GM23338 (cell line): ENCODE measurements around the gene TGIF1. TPM values are rescaled to one million over a fixed set of nuclear protein-coding genes. Genes with fewer than 3 reads are reported as not detected.
A peak's percentile ranks its signal among the peaks of the same experiment; 100 is the strongest.

ENCODE experiments used
- ATAC-seq: fragments of 200-7000 bp; cut with Tn5 transposase; 3 replicates; pipeline ENCODE4 v1.9.1; 2020
- DNase-seq: peaks from one replicate; pipeline ENCODE4 v3.0.0-alpha.2; 2015; ENCODE audit warnings: low spot score
- H2AFZ ChIP-seq: fragments of 200-600 bp; sonication (generic); 2 replicates; pipeline ENCODE4 v1.8.0; 2016; ENCODE audit warnings: antibody characterized with exemption, mild to moderate bottlenecking, moderate library complexity
- H3F3A ChIP-seq: fragments of 200-600 bp; sonication (generic); replicated peaks from 2 replicates; pipeline ENCODE4 v1.8.0; 2017; ENCODE audit warnings: antibody characterized with exemption, mixed run types, low read depth
- H3K27ac ChIP-seq: fragments of 200-600 bp; sonication (generic); 2 replicates; pipeline ENCODE4 v1.6.1; 2016; ENCODE audit warnings: low read depth
- H3K27me3 ChIP-seq: fragments of 200-600 bp; sonication (generic); 2 replicates; pipeline ENCODE4 v1.8.0; 2016; ENCODE audit warnings: mild to moderate bottlenecking, mixed run types, moderate library complexity; ENCODE audit not compliant: insufficient read depth
- H3K36me3 ChIP-seq: fragments of 200-600 bp; sonication (generic); 2 replicates; pipeline ENCODE4 v1.8.0; 2016; ENCODE audit warnings: mild to moderate bottlenecking; ENCODE audit not compliant: insufficient read depth
- H3K4me1 ChIP-seq: fragments of 200-600 bp; sonication (generic); 2 replicates; pipeline ENCODE4 v1.8.0; 2016; ENCODE audit warnings: mild to moderate bottlenecking, moderate library complexity; ENCODE audit not compliant: insufficient read depth
- H3K4me2 ChIP-seq: fragments of 200-600 bp; sonication (generic); 2 replicates; pipeline ENCODE4 v1.7.1; 2017; ENCODE audit warnings: mixed run types
- H3K4me3 ChIP-seq: fragments of 200-600 bp; sonication (generic); 2 replicates; pipeline ENCODE4 v1.6.1; 2016; ENCODE audit warnings: mixed run types
- H3K79me2 ChIP-seq: fragments of 200-600 bp; sonication (generic); replicated peaks from 2 replicates; pipeline ENCODE4 v1.8.0; 2017; ENCODE audit warnings: mild to moderate bottlenecking; ENCODE audit not compliant: insufficient read depth
- H3K9me2 ChIP-seq: fragments of 200-600 bp; sonication (generic); 2 replicates; pipeline ENCODE4 v1.8.0; 2017; ENCODE audit not compliant: insufficient read depth
- H4K20me1 ChIP-seq: fragments of 200-600 bp; sonication (generic); replicated peaks from 2 replicates; pipeline ENCODE4 v1.8.0; 2017; ENCODE audit warnings: mild to moderate bottlenecking; ENCODE audit not compliant: insufficient read depth
- H3K27ac Mint-ChIP-seq: 2 replicates; pipeline ENCODE4 v1.8.0; 2020; ENCODE audit warnings: inconsistent platforms, mild to moderate bottlenecking, moderate library complexity, mixed read lengths
- H3K27me3 Mint-ChIP-seq: 3 replicates; pipeline ENCODE4 v1.8.0; 2022; ENCODE audit warnings: low read depth, mild to moderate bottlenecking, moderate library complexity, mixed read lengths, inconsistent platforms; ENCODE audit not compliant: insufficient read depth, poor library complexity
- H3K36me3 Mint-ChIP-seq: 3 replicates; pipeline ENCODE4 v1.8.0; 2021; ENCODE audit warnings: low read depth, mild to moderate bottlenecking, inconsistent platforms, moderate library complexity, mixed read lengths
- H3K4me1 Mint-ChIP-seq: 3 replicates; pipeline ENCODE4 v1.8.0; 2020; ENCODE audit warnings: mild to moderate bottlenecking, inconsistent platforms, mixed read lengths
- H3K4me3 Mint-ChIP-seq: 3 replicates; pipeline ENCODE4 v1.8.0; 2021; ENCODE audit warnings: moderate library complexity, mild to moderate bottlenecking, inconsistent platforms, mixed read lengths
- H3K9me3 Mint-ChIP-seq: 3 replicates; pipeline ENCODE4 v1.8.0; 2020; ENCODE audit warnings: moderate library complexity, mild to moderate bottlenecking, inconsistent platforms, mixed read lengths
- CREB1 ChIP-seq: fragments of 250-450 bp; sonication (Bioruptor Pico); IDR thresholded peaks from 2 replicates; pipeline ENCODE4 v1.5.0; 2020; ENCODE audit warnings: low read depth, mild to moderate bottlenecking, moderate library complexity
- CTCF ChIP-seq, 2 experiments: fragments of 200-600 bp in 1 of 2; sonication (generic) in 1 of 2; conservative IDR thresholded peaks; 2 replicates each; pipeline versions ENCODE4 v1.5.1 to v1.6.1; 2016 to 2017; ENCODE audit warnings: antibody characterized with exemption in 2 of 2, low read depth in 2 of 2, mild to moderate bottlenecking in 2 of 2, moderate library complexity in 1 of 2
- EZH2 ChIP-seq: fragments of 200-600 bp; sonication (generic); IDR thresholded peaks from one replicate; pipeline ENCODE4 v1.8.0; 2017; ENCODE audit warnings: antibody characterized with exemption, mild to moderate bottlenecking, low read depth; ENCODE audit not compliant: unreplicated experiment
- JUNB ChIP-seq: IDR thresholded peaks from one replicate; pipeline ENCODE4 v1.6.1; 2016; ENCODE audit warnings: antibody characterized with exemption; ENCODE audit not compliant: unreplicated experiment
- NANOG ChIP-seq: IDR thresholded peaks from 2 replicates; pipeline ENCODE4 v1.6.1; 2016; ENCODE audit warnings: antibody characterized with exemption, borderline replicate concordance
- POLR2AphosphoS5 ChIP-seq: IDR thresholded peaks from 2 replicates; pipeline ENCODE4 v1.6.1; 2016; ENCODE audit warnings: antibody characterized with exemption, low read depth
- ZNF331 ChIP-seq: fragments of 250-450 bp; sonication (Bioruptor Pico); IDR thresholded peaks from 2 replicates; pipeline ENCODE4 v1.5.0; 2020; ENCODE audit warnings: low read depth, mild to moderate bottlenecking, moderate library complexity
- polyA plus RNA-seq: library from polyadenylated mRNA; unstranded; fragments of >200 nt; fragmentation: Nextera tagmentation; extraction: Ambion mirVana; gene quantifications from 2 replicates; pipeline ENCODE4 v1.2.1, GENCODE V29; 2016
- total RNA-seq: library from RNA; depleted of rRNA; stranded (reverse); fragments of >200 nt; shearing (Covaris generic); gene quantifications from 2 replicates; pipeline ENCODE4 v1.2.3, GENCODE V29; 2014

TGIF1 gene
- total and polyA plus RNA-seq, 2 experiments from 2014 or later: 294 to 316 TPM

GRCh38 chr18:3451183-3451988 is 1.4 kb downstream of the TGIF1 start:
- peaks cover 69% of the 10 kb centered on the region for H3K79me2 ChIP-seq
- H3K36me3 Mint-ChIP-seq: peaks cover 53% of the 10 kb centered on the region
- H3K4me3 Mint-ChIP-seq: peak overlapping the region; percentile 98
- H3K4me1 Mint-ChIP-seq: peaks cover 29% of the 10 kb centered on the region
- peaks cover 4% of the 10 kb centered on the region; the same call in 1 of the 2 replicates for H4K20me1 ChIP-seq
- H3F3A ChIP-seq: peaks cover 19% of the 10 kb centered on the region; the same call in 1 of the 2 replicates
- H3K4me3 ChIP-seq: peak overlapping the region; percentile 83
- ATAC-seq (peak; percentile 7), DNase-seq (peak; percentile 89)
- TF ChIP-seq NANOG (0 out of 2 replicates have a peak, but pooled peaks have one; percentile 11), POLR2AphosphoS5 (peak; percentile 23; the same call in 1 of the 2 replicates), ZNF331 (no peak)
- peaks cover 17% of the 10 kb centered on the region for H3K9me3 Mint-ChIP-seq
- peaks cover 18% of the 10 kb centered on the region for H3K4me1 ChIP-seq
- H3K4me2 ChIP-seq: peak overlapping the region; percentile 88
- peak overlapping the region; percentile 73 for H3K27ac ChIP-seq
- no peak overlapping the region for H2AFZ ChIP-seq
- H3K36me3 ChIP-seq: 0 out of 2 replicates have a peak, but pooled peaks cover under 1% of the 10 kb centered on the region
- no peaks in the 10 kb centered on the region for H3K9me2 ChIP-seq
- H3K27me3 Mint-ChIP-seq: peaks cover 46% of the 10 kb centered on the region
- no peaks in the 10 kb centered on the region for H3K27me3 ChIP-seq
- peak overlapping the region; percentile 95 for H3K27ac Mint-ChIP-seq

GRCh38 chr18:3451989-3452749 is 2.2 kb downstream of the TGIF1 start:
- peak; percentile 54 for DNase-seq
- peaks cover 8% of the 10 kb centered on the region; the same call in 1 of the 2 replicates for H3K36me3 ChIP-seq
- no peaks in the 10 kb centered on the region for H3K9me2 ChIP-seq
- H3K79me2 ChIP-seq: peaks cover 77% of the 10 kb centered on the region
- Mint-ChIP-seq H3K4me3 (peak overlapping the region; percentile 98), H3K9me3 (peaks cover 17% of the 10 kb centered on the region), H3K4me1 (peaks cover 29% of the 10 kb centered on the region), H3K27me3 (peaks cover 49% of the 10 kb centered on the region), H3K27ac (peak overlapping the region; percentile 98), H3K36me3 (peaks cover 61% of the 10 kb centered on the region)
- H2AFZ ChIP-seq: no peak overlapping the region
- H3F3A ChIP-seq: peaks cover 16% of the 10 kb centered on the region; the same call in 1 of the 2 replicates
- H3K27ac ChIP-seq: peak overlapping the region; percentile 73
- H3K4me3 ChIP-seq: peak overlapping the region; percentile 83
- H3K27me3 ChIP-seq: no peaks in the 10 kb centered on the region
- peaks cover 18% of the 10 kb centered on the region for H3K4me1 ChIP-seq
- no peak; the same call in 2 of the 3 replicates for ATAC-seq
- TF ChIP-seq JUNB: no peak
- no peak for TF ChIP-seq CREB1 (CRISPR knock-in tag)
- no peak for TF ChIP-seq CTCF (conservative IDR thresholded peaks at IDR 0.05; ENCODE audit: low read depth in 2 of 2)
- TF ChIP-seq EZH2: no peak
- no peak for TF ChIP-seq NANOG
- TF ChIP-seq POLR2AphosphoS5: peak; percentile 38
- H3K4me2 ChIP-seq: peak overlapping the region; percentile 88
- peaks cover 4% of the 10 kb centered on the region; the same call in 1 of the 2 replicates for H4K20me1 ChIP-seq
